Heart left ventricle (tissue), 13 donors: ENCODE data around the gene MAPKAPK2.

Experiments
- POLR2A ChIP-seq, 2 donors: fragments of 450-650 bp; IDR thresholded peaks; one replicate each; pipeline ENCODE4 v1.6.1; 2017; ENCODE audit warnings: antibody characterized with exemption in 2 of 2, mild to moderate bottlenecking in 2 of 2, moderate library complexity in 2 of 2
- TF ChIP-seq, protein P1 (sequence below), 12 donors: fragments of 200-600 bp; sonication (generic) in 4 of 12; IDR thresholded peaks; one replicate each; pipeline versions ENCODE4 v1.5.0 to v1.8.0; 2018 to 2022; ENCODE audit warnings: antibody characterized with exemption in 12 of 12, mild to moderate bottlenecking in 5 of 12
- donor health status: ischemic (EF 13 %, LVEDD 7.1; RV severe dilation, severe dysfunction).
- donor health status: DM: no; HTN: yes; CAD: no.
- donor health status: DM: no; HTN: no; CAD: no.
- donor health status: ischemic (EF 25% LVEDD 6.9; RV normal size, moderate dysfunction).
- donor health status: ischemic (EF 25% LVEDD 5.7; RV mildly dilated, moderate dysfunction).
- donor health status: ischemic (EF 35%, LVEDD 5.7; RV mildly dilated, moderate dysfunction).
- donor health status: nonischemic (EF 11% LVEDD 7.7; RV severe dilation, severe dysfunction).
- donor health status: DM: yes; HTN: yes; CAD: no.
- donor health status: PGD.
- donor health status: ischemic (EF 29% LVEDD 5.4; RV normal size, mild dysfunction).
- donor health status: nonischemic (EF 23%, LVEDD 6.1; RV moderate dilation, normal function).

GRCh38 chr1:206729507-206729906 is 44.8 kb downstream of the MAPKAPK2 start:
- TF ChIP-seq, protein P1, sequence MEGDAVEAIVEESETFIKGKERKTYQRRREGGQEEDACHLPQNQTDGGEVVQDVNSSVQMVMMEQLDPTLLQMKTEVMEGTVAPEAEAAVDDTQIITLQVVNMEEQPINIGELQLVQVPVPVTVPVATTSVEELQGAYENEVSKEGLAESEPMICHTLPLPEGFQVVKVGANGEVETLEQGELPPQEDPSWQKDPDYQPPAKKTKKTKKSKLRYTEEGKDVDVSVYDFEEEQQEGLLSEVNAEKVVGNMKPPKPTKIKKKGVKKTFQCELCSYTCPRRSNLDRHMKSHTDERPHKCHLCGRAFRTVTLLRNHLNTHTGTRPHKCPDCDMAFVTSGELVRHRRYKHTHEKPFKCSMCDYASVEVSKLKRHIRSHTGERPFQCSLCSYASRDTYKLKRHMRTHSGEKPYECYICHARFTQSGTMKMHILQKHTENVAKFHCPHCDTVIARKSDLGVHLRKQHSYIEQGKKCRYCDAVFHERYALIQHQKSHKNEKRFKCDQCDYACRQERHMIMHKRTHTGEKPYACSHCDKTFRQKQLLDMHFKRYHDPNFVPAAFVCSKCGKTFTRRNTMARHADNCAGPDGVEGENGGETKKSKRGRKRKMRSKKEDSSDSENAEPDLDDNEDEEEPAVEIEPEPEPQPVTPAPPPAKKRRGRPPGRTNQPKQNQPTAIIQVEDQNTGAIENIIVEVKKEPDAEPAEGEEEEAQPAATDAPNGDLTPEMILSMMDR (IDR thresholded peaks at IDR 0.05) = no peak
- no peak for TF ChIP-seq POLR2A (IDR thresholded peaks at IDR 0.05)
